NCI-H69 (cell line): Measurements from ENCODE around the gene LRRC32.

Experiments used
- DNase-seq: peaks from one replicate; lab custom pipeline; 2025; lab: John Stamatoyannopoulos, UW

LRRC32 gene

DNA sequence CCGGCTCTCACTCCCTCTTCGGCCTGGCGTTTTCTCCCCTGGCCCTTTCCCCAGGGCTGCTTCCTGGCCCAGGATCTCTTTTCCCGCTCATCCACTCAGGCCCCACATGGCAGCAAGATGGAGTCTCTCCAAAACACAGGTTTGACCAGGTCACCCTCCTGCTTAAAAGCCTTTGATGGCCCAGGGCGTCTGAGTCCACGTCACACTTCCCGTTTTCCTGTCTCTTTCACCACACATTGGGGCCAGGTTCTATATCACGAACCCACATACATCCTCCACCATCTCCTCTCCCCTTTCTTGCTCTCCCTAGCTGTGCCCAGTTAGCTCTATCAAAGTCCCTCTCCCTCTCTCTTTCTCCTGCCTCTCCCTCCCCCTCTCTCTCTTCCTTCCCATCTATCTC, 7.8 kb upstream of the LRRC32 start:
- DNase-seq: no peak

DNA sequence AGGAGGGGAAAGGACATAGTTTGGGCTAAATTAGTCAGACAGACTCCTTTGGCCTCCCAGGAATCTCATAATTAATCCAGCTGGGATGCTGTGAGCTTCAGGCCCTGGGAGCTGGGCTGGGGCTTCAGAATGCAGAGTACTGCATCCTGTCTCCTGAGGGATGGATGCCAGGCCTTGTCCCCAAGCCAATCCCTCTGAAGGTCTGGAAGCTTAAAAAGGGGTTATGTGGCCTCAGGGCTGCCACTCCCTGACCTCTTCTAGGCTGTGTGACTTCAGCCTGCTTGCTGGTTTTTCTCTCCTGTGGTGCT, 6.9 kb upstream of the LRRC32 start:
- DNase-seq: peak; percentile 16

DNA sequence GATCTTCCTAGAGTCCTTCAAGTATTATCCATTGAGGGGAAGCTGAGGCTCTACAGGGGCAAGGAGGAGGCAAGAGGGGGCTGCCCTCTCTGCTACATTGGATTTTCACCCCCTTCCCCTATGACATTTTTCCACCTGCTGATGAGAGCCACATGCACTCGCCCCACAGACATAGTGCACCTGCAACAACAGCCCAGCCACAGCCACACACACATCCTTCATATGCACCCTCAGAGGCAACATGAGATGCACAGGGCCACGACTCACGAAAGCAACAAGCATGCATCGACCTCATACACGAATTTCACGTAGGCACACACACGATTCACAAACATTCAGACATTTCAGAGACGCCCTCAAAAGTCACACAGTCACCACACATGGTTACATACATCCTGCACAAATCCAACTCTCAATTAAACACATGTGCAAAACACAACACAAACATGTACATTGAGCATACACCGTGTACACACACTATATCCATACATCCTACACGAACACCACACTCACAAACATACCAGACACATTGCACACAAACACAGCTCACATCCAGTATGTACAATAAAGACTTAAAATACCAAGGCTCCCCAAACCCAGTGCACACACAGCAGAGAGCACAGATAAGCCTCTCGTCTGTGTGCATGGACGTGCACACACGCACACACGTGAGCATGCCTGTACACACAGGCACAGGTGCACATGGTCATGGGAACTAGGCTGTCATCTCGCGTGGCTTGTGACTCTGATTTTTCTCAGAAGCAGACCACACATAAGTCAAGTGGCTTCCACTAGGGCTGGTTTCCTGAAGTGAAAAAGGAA, 6.3 kb upstream of the LRRC32 start:
- DNase-seq: no peak

DNA sequence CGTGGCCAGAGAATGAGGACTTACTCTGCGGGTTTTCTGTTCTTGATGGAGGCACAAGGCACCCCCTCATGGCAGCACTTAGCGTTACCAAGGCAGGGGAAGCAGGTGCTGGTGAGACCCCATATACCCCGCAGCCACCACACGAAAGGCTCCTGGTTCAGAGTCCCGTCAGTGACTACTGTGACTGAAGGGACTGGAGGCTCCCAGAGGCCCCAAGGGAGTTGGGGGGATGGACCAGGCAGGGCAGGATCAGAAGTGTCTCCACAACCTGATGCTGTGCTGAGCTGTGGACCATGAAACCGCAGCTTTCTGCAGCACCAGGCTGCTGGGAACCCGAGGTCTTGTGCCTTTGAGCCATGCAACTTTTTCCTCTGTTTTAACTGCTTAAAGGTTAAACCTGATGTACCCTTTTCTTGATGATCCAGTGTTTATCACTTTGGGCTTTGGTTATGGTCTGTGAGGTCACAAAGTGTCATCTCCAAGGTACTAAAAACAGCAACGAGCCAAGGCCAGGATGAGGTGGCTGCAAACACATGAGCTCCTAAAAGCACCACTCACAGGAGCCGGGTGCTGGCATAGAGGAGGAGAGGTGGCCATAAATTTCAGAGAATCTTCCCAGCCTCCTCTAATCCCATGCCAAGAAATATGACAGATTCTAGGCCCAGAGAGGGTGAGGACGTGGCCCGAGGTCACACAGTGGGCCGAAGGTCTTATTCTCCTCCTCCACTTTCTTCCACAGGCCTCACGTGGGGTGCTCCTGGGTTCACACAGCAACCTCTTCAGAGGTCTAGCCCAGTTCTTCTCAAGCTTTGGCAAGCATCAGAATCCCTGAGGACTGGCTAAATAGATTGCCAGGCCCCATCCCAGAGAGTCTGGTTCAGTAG, 4.2 kb upstream of the LRRC32 start:
- no peak for DNase-seq

DNA sequence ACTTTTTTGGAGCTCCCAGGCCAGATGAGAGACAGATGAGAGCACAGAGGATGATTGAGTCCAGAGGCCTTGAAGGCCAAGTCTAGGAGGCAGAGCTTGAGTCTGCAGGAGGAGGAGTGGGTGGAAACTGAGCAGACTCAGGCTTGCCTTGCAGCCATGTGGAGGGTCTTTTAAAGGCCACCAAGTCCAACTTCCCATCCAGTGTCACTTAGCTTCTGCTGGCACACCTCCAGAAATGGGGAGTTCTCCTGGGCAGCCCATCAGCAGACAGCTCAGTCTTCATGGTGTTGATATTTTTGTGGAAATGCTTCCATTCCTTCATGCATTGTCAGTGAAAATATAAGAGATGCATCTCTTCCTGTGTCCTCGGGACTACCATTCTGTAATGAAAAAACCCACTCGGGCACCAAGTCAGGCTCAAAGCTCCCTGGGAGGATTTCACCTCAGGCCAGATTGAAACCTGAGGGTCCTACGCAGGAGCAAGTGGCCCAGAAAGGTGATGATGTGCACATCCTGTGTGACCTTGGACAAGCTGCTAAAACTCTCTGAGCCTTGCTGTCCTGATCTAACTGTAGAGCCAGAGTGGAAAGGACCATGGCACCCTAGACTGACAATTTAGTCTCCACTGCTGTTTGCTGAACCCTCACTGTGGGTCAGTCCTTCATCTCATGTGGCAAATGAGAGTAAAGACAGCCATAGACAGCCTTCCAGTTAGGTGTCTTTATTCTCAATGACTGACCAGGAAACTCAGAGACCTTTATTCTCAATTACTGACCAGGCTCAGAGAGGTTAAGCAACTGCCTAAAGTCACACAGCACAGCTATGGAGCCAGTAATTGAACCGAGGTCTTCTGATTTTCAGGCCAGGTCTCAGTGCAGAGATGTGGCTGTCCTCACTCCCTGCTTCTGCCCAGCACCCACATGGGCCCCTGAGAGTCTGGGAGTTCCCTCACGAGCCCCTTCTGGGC, 2.9 kb upstream of the LRRC32 start:
- DNase-seq: no peak

DNA sequence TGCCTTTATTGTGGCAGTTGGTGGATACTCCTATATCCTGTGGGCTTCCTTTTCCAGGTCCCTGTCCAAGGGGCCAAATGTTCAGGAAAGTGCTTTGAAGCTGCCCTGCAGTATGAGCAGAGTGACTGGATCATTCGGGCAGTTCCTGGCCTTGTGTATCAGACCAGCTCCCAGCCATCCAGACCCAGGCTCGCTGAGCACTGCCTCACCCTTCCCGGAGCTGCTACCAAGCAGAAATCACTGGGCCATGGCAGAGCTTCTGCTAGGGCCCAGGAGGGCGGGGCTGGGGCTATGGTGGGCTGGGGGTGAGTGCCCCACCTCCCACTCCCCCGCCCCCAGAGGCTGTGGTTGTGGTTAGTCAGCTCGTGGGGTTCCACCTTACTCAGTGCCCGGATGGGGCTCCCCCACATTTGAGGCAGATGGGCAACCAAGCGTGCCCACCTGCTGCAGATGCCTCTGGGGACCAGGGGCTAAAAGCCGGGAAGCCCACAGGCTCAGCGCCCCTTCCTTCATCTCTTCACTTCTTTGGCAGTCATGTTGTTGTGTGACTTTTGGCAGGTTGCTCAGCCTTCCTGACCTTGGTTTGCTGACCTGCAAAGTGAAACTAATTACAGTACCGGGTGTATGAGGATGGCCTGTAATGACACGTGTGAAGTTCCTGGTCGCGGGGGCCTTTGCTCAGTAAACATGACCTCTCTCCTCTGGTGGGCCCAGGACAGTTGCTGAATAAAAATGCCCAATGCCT, 2.1 kb upstream of the LRRC32 start:
- DNase-seq: no peak

DNA sequence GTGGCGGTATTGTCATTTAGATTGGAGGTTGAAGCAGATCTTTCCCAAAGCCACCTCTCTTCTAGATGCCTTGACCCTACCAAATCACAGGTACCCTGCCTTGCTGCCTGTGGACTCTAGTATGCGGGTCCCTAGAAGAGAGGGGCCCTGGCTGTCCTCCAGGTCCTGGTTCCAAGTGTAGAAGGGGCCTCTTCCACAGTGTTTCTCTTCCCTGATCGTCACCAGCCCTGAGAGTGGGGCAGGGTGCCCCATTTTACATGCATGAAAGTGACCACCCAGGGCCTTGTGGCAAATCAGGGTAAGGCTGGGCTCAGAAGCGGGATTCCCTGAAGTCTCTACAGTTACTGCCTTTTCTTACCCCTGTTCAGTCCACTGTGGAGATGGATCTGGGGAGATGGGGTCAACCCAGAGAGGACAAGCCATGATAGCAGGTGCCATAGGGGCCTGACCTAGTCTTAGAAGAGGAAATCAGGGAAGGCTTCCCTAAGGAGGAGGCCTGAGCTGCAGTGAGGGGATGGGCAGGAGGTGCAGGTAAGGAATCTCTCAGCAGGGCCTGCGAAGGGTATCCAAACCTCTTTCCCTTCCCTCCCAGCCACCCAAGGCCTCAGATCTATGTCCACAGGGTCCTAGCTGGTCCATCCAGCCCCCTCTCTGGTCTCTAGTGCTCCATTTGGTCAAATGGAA, 1.2 kb upstream of the LRRC32 start:
- no peak for DNase-seq

DNA sequence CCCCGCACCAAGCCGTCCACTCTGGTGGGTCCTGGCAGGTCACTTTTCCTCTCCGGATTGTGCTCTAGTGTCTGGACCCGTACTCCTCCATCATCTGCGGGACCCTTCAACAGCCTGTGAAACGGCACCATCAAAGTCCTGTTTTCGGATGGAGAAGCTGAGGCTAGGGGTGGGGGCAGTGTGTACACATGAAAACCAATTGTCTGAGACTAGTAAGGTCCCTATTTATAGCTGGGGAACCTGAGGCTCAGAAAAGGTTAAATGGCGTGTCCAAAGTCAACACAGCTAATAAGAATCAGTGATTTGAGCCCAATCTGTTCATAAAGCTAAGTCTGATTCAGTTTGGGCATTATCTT, 668 bp upstream of the LRRC32 start:
- DNase-seq: no peak

DNA sequence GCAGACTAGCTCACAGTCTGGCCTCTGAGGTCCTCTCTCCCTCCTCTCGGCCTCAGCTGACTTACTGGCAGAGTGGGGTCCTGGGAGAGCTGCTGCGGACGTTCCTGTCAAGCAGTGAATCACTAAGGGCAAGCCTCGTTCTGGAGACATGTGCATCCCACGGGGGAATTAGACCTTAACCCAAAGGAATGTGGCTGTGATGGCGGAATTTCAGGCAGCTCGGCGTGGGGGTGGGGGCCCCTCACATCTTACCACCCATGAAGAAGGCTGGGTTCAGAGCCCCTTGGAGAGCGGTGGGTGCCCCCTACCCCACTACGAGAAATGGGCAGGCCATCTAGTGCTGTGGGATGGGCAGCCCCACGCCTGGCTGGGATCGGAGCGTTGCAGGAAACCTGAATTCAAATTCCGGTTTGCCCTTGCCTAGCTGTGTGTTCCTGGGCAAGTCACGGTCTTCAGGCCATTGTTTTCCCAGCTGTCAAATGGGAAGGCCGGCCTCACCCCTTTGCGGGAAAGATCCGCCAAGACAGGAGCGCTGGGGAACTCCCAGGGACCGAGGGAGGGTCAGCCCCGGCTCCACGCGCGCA, 554 bp downstream of the LRRC32 start:
- DNase-seq: peak; percentile 56

DNA sequence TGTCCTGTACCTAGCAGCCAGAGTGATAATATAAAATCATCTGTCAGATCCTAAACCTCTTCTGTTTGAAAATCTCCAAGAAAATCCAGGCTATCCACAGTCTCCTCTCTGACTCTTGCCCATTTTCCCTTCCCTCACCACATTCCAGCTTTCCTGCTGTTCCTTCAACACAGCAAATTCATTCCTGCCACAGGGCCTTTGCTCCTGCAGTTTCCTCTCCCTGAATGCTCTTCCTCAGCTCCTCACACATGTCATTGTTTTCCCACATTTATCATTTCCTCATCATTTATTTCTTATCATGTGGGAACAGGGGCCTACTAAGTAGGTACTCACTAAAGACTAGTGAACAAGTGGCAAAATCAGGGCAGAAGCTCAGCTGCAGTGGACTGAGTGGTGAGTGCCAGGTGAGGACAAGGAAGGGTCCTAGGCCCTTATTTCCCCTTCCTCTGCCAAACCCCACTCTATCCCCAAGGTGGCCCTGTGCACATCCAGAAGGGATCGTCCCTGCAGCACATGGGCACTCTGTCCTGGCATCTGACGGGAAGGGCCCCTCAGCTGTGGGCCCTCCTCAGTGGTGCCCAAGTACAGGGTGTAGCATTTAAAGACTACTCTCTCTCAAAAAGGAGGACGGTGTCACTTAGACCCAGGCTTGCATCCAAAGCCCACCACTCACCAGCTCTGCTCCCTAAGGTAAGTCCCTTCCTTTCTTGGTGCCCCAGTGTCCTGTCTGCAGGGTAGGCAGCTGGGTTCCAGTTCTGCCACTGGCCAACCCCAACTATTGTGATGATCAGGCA, 2.0 kb downstream of the LRRC32 start:
- DNase-seq: no peak

DNA sequence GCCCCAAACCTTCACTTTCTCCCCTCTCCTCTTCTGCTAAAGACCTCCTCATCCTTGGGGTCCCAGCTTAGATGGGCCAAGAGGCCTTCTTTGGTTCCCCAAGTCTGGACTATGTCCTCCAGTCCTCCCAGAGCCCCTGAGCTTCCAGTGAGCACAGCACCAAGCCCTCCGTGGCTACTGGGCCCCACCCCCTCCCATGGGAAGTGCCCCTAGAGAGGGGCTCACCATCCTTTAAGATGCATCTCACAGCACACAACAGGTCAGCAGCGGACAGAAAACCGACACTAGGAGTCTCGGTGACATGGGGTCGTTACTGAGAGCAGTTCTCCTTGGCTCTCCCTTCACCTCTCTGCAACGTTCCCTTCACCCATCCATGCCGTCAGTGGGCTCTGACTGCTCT, 2.7 kb downstream of the LRRC32 start:
- DNase-seq: no peak

DNA sequence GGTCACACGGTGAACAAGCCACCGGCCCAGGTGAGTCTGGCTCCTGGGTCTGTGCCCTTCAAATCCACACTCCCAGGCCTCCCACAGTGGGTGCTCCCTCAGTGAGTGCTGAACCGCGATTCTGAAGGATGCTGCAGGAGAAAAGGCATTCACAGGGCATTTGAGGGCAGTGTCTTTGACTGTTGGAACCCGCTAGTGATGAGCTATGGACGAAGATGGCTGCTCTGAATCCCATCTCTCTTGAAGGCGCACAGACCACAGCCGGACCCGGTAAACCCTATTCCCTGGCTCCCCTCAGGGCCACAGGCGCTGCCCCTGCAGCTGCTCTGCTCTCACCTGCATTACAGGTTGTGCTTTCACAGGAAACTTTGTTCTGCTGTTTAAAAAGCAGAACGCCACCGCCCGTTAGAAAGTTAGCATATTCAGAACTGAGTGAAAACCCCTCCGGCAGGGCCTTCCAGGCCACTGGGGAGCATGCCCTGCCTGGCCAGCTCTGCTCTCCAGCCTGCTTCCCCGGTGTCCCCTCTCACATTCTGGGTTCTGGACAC, 3.2 kb downstream of the LRRC32 start:
- no peak for DNase-seq

DNA sequence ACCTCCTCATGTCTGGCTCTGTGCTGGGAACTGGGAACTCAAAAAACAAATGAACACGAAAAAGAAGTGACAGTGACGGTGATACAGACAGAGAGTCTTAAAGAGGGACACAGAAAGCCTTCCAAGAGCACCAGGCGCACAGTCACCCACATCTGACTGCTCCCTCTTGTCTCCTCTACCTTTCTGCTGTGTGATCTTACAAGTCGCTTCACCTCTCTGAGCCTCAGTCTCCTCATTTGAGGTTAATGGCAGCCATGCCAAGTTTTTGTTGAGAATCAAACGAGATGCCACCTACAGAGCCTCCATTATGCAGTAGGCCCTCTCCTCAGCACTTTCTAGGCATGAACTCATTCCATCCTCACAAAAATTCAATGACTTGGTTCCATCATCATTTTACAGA, 3.7 kb downstream of the LRRC32 start:
- no peak for DNase-seq

DNA sequence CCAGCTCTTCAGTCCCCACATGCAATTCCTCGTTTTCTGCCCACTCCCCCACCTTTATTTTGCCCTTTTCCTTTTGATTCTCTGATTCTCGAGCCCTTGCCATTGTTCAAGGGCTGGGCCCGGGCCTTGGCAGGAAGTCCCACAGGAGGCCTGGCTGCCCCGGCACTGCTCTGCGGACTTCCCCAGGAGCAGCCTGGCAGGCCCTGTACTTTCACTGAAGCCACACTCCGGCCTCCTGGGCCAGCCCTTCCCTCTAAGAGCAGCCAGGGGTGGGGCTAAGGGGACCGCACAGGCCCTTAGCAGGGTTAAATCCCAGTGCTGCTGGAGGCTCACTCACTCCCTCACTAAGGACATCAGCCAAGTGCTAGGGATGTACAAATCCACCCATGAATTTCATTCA, 4.1 kb downstream of the LRRC32 start:
- no peak for DNase-seq

DNA sequence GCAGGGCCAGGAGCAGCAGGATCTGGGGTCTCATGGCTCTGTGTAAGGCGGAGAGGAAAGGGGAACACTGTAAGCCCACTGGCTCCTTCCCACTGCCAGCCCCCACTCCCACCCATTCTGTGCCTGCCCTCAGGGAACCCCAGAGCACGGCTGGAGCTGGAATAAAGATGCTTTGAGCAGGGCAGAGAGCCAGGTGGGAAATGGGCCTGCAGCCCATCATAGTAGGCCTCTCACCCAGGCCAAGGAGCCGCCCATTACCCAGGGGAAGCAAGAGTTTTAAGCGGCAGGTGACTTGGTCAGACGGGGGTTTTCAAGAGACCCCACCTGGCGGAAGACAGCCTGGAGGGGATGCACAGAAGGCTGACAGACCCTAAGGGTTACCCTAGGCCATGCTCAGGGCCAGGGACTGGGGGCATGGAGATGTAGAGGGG, 4.6 kb downstream of the LRRC32 start:
- DNase-seq: no peak

DNA sequence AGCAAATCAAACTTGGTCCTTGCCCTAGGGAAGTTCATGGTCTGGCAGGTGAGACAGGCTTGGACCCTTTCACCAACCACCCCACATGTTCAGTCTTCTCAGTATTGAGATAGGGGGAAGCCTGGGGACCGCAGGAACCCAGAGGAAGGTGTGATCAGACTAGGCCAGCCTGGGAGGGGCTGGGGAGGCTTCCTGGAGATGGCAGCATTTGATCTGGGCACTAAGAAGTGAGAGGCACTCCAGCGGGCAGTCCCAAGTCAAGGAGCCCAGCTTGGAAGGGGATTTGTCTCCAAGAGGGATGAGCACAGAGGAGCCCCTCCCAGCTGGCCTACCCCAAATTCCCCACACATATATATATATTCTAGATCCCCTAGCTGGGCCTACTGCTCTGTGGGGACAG, 5.4 kb downstream of the LRRC32 start:
- no peak for DNase-seq

DNA sequence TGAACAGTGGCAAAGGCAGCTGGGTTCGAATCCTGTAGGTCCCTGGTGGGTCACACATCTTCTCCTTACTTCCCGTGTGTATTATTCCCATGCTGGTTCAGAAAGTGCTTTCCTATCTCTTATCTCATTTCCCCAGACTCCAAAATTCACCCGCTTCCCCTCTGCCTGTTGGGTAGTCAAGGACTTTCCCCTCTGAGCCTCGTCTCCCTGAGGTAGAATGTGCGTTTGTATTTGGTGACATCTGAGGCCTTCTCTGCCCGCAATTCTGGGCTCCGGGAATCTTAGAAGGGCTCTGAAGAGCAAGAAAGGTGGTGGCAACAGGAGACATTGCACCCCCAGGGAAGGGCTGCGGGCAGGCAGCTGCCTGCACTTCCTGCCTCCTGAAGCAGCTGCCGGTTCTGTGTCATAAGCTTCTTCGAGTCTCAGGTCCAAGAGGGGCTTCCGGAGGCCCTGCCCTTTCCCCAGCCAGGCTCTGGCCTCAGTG, 5.9 kb downstream of the LRRC32 start:
- DNase-seq: no peak

DNA sequence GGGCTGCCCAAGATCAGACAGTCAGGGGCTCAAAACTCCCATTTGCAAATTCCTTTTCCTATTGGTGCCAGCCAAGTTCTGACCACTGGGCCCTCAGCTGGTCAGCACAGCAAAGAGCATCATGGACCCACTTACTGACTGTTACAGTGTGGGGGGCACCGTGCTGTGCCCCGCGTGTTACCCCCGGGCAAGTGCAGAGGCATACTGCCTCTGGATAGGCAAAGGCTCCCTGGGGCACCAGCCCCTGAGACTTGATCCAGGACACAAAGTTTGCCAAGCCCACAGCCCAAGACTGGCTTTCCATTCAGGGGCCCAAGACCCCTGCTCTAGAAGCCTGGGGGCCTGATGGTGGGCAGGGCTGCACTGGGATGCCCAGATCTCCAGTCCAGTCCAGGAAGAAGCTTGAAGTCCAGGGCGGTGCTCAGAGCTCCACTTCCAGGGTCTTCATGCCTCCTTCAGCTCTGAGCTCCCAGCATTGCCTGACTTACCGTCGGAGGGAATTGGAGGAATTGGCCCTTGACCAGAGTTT, 6.6 kb downstream of the LRRC32 start:
- no peak for DNase-seq

DNA sequence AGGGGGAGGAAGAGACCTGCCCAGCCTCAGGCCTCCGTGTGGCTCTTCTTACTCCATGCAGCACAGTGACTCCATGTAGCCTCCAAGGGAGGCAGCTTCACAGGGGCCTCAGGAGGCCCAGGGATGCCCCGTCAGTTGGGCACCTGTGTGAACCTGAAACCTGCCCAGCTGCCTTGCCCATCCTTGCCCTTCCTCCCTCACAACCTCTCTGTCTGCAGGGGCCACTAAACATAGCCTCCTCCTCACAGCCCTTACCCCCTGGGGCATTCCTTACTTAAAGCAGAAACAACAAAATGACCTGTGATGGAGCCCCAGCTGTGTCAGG, 7.1 kb downstream of the LRRC32 start:
- DNase-seq: peak; percentile 21
